Right kidney (tissue), 1 donor: ENCODE results near the gene RNF213.
"Not testable (repeated sequence)": the region's sequence is repeated elsewhere in the genome, so short reads cannot be mapped to it uniquely, and the experiment has no call there.

Source experiments
- DNase-seq: peaks from one replicate; pipeline ENCODE4 v3.0.0-alpha.2; 2016

RNF213 gene

DNA sequence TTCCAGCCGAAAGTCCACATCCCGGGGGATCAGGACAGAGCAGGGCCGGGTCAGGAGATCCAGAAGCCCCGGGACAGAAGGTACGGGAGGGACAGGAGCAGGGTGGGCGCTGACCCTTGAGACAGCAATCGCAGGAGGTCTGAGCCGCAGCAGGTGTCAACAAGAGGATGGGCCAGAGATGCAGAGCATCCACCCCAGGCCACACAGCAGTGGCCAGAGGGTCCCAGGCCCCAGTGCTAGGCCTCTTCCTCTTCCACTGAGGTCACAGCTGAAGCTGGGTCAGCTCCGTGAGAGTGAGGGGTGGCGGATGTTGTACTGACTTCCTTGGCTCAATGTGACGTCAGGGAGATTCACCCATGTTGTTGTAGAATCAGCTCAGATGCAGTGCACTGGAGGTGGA lies 8.7 kb upstream of the RNF213 start:
- no peak for DNase-seq

- DNase-seq: peak; percentile 35
Observed at GRCh38 chr17:80252871-80253270, 7.8 kb upstream of the RNF213 start.

DNA sequence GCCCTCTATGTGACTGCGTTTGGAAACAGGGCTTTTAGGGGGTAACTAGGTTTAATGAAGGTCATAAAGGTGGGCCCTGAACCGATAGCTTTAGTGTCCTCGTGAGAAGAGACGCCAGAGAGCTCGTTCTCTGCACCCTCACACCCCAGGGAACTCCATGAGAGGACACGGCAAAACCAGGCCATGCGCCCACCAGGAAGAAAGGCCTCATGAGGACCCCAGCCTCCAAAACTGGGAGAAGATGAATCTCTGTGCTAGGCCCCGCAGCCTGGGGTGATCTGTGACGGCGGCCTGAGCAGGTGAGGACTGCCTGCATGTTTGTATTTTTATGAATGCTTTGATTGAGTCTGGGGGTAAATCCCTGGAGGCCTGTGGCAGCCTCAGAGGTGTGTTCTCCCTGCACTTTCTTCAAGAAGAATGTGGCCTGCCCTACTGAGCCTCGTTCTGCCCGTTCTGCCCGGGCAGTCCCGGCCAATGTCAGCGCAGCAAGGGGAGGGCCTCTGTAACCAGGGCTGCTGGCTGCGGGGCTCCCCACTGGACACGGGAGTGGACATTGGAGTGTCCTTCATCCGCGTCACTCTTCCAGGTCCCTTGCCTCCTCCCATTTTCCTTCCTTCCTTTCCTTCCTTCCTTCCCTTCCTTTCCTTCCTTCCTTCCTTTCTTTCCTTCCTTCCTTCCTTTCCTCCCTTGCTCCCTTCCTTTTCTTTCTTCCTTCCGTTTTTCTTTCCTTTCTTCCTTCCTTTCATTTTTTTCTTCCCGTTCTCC lies 6.8 kb upstream of the RNF213 start:
- DNase-seq: peak; percentile 41

- DNase-seq: peak; percentile 49
Observed at GRCh38 chr17:80254396-80255251, 6.0 kb upstream of the RNF213 start.

GRCh38 chr17:80256034-80256350 lies 4.7 kb upstream of the RNF213 start:
- no peak for DNase-seq

GRCh38 chr17:80257716-80258213 lies 2.9 kb upstream of the RNF213 start:
- DNase-seq: no peak

- DNase-seq: not testable (repeated sequence)
Observed at GRCh38 chr17:80258296-80258695, 2.4 kb upstream of the RNF213 start.

DNA sequence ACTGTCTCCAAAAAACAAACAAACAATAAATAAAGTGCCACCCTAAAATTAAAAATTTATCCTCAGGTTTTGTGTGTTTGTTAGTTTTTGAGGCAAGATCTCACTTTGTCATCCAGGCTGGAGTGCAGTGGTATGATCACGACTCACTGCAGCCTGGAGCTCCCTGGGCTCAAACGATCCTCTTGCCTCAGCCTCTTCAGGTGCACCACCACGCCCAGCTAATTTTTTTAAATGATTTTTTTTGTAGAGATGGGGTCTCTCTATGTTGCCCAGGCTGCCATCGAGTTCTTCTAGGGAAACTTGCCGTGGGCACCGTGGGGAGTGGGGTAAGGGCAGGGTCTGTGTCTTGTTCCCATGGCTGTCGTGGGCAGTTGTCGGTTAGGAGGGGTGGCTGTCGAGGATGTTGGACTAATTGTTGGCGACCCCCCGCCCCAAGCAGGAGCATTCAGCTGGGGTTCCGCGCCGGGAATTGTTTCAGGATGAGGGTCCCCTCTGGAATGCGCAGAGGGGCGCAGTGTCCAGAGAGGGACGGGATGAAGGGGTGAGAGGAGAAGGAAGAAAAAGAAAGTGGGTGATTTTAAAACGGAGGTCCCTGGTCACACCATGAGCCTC lies 1.1 kb upstream of the RNF213 start:
- DNase-seq: no peak

GRCh38 chr17:80260069-80260535 lies 550 bp upstream of the RNF213 start:
- DNase-seq: peak; percentile 86

DNA sequence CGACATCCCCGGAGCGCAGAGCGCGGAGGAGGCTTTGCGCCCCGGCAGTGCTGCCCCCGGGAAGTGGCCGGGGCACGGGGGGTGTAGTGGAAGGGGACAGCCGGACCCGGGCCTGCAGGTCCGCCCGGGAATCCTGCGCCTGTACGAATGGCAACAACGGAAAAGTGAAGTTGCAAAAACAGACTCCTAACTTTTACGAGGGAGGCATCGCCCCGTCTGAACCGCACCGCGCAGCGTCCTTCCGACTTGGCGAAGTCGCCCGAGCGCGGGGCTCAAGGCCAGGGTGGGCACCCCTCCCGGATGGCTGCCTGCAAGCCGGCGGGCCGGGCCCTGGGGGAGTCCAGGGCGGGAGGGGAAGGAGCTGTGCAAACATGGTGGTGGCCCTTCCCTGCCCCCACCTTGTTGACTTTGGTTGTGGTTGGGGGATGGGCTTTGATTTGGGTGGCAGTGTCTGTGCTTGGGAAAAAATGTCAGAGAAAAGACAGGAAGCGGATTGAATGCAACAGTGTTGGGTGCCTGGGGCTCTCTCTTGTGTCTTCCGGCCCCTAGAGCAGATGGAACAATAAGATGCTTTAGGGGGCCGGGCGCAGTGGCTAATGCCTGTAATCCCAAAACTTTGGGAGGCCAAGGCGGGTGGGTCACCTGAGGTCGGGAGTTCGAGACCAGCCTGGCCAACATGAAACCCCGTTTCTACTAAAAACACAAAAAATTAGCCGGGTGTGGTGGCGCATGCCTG lies 675 bp downstream of the RNF213 start:
- peak; percentile 75 for DNase-seq

DNA sequence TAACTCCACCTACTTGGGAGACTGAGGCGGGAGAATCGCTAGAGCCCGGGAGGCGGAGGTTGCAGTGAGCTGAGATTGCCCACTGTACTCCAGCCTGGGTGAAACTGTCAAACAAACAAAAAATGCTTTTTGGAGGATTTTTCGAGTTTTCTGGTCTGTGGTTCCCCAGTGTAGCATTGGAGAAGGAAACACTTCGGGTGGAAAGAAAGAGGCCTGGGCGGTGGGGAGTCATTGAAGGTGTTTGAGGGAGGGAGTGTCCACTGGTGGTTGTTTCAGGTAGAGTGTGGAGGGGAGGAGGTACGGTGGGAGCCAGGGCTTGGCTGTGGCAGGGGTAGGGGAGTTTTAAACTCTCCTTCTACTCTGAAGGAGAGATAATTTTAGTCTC lies 1.2 kb downstream of the RNF213 start:
- DNase-seq: no peak

DNA sequence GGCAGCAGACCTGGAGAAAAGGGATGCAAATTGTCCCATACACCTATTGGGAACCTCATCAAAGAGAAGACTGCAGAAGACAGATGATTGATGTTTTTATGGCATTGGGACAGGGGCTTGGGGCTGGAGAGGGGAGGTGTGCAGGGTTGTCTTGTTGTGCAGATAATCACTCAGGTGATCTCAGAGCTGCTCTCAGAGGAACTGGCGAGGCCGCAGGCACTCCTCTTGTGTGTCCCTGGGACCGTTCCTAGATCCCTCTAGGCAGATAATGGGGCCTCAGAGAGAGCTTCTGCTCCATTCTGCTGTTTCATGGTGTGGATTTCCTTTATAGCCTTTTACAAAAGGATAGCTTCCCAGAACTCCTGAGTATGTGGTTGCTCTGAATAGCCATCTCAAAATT lies 1.6 kb downstream of the RNF213 start:
- no peak for DNase-seq

DNA sequence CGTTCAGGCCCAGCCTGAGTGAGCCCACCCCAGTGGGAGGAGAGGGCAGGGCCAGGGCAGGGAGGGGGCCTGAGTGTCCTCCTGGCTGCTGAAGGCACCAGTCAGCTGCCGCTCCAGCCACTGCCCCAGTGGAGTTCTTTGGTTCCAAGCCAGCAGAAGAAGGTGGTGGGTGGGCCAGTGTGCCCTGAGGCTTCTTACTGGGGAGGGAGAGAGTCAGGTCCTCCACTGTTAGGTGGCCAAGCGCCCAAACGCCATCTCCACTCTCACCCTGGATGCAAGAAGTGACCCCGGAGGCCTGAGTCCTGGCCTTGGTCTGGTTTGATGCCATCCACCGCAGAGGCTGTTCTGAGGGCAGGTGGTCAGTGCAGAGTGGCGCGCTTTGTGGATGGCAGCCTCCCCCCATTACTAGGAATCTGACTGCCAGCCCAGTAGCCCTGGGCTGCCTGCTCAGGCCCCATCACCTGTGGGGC lies 2.2 kb downstream of the RNF213 start:
- DNase-seq: no peak

DNA sequence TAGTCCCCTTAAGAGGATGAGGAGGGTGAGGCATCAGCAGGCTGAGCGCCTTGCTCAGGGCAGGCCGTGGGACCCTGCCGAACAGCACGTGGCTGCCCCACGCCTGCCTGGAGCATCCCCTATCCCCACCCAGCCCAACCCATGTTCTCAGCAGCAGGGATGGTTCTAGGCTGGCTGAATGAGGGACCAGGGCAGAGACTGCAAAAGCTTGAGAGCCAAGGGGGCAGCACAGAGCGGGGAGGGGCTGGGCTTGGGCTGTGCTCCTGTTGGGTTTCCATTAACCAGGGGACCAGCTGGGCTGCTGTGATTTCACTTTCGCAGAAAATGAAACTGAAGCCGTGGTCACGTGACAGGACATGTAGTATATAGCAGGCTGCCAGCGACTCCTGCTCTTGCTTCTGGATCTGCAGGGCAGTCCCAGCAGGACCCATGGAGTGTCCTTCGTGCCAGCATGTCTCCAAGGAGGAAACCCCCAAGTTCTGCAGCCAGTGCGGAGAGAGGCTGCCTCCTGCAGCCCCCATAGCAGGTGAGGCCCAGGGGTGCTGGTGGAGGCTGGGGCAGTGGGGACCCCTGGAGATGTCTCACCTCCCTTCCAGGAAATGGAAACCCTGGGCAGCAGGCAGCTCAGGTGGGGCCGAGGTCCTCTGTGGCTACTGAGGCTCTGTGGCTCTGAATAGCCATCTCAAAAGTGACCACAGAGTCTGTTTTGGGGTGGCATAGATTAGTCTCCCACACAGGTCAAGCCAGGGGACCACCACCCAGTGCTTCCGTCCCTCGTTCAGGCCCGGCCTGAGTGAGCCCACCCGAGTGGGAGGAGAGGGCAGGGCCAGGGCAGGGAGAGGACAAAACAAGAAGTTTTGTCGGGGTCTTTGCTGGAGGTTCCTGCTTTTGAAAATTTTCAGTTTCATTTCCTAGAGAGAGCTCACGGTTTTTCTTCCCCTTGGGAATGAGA lies 2.9 kb downstream of the RNF213 start:
- DNase-seq: peak; percentile 69

GRCh38 chr17:80264205-80265075 lies 3.8 kb downstream of the RNF213 start:
- DNase-seq: no peak

DNA sequence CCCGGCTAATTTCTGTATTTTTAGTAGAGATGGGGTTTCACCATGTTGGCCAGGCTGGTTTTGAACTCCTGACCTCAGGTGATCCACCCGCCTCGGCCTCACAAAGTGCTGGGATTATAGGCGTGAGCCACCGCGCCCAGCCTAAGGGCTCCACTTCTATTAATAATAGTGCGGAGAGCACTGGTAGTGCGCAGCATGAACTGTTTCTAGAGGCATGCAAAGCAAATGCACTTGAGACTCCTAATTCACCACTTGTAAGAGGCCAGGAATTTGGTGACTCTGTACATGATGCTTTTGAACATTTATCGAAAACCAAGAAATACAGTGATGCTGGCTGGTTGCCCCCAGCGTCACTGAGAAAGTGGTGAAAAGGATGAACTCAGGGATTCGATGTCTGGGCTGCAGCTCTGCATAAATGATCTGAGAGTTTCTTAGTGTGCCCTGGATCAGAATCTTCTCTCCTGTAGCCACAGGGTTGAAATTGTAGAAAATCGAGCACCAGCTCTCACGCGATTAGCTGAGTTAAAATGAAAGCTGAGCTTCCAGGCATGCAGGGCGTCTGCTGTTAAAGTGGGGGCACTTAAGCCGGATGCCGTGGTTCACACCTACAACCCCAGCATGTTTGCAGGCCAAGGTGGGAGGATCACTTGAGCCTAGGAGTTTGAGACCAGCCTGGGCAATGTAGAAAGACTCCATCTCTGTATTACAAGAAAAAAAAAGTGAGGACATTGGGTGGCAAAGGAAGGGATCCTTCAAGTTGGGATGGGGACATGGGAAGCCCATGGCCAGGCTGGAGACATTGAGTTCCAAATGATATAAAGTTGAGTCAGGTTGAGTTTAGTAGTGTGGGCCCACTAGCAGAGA lies 4.8 kb downstream of the RNF213 start:
- no peak for DNase-seq

GRCh38 chr17:80267391-80267790 lies 6.7 kb downstream of the RNF213 start:
- DNase-seq: no peak

DNA sequence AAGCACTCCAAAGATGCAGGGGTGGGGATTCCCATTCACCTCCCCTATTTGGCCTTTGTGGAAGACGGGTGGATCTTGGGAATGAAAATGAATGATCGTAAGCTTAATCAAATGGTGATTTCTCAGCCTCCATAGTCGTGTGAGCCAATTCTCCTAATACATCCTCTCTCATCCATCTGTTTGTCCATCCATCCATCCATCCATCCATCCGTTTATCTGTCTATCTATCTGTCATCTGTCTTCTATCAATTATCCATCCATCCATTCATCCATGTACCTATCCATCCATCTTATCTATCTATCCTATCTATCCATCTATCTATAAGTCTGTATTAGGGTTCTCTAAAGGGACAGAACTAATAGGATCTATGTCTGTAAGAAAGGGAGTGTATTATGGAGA lies 7.8 kb downstream of the RNF213 start:
- no peak for DNase-seq

DNA sequence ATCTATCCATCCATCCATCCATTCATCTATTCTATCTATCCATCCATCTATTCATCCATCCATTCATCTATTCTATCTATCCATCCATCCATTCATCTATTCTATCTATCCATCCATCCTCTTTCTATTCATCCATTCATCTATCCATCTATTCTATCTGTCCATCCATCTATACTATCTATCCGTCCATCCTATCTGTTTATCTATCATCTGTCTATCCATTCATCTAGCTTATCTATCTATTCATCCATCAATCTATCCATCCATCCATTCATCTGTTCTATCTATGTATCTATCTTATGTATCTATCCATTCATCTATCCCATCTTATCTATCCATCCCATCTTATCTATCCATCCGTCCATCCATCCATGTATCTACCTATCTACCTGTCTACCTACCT lies 8.8 kb downstream of the RNF213 start:
- no peak for DNase-seq
